Thyroid gland (tissue), 4 donors: Measurements from ENCODE around the gene ARL15.

Experiments used
- CTCF ChIP-seq, 6 experiments: fragments of 200-600 bp in 3 of 6; fragments of 450-650 bp in 3 of 6; sonication (generic) in 3 of 6; IDR thresholded peaks; one replicate each; pipeline ENCODE4 v1.5.1; 2016 to 2019; ENCODE audit warnings: antibody characterized with exemption in 6 of 6, mild to moderate bottlenecking in 2 of 6, inconsistent platforms in 1 of 6, moderate library complexity in 1 of 6
- POLR2A ChIP-seq, 2 donors: fragments of 450-650 bp; IDR thresholded peaks; one replicate each; pipeline ENCODE4 v1.6.1; 2017; ENCODE audit warnings: antibody characterized with exemption in 2 of 2, mild to moderate bottlenecking in 2 of 2, moderate library complexity in 1 of 2

GRCh38 chr5:54214722-54215121, 95.7 kb downstream of the ARL15 start:
- TF ChIP-seq POLR2A (IDR thresholded peaks at IDR 0.05) (no peak), CTCF (IDR thresholded peaks at IDR 0.05) (no peak)
